GM12878 (cell line): ENCODE measurements around the gene ZNF783. TPM values are rescaled to one million over a fixed set of nuclear protein-coding genes. Genes with fewer than 3 reads are reported as not detected.

Experiments used
- ATAC-seq: fragments of 200-7000 bp; cut with Tn5 transposase; 3 replicates; pipeline ENCODE4 v1.9.1; 2020; ENCODE audit warnings: mild to moderate bottlenecking, moderate library complexity
- BruUV-seq: library from RNA; stranded (reverse); fragments of 400-500 nt; replicated peaks from 2 replicates; lab custom pipeline; 2021; lab: Mats Ljungman, UMichigan
- CTCF ChIA-PET: fragments of 300-600 bp; sonication (Branson Sonifier 250); formaldehyde crosslinking; extraction: SDS; loops from one replicate; lab custom pipeline; 2021; ENCODE audit warnings: inconsistent platforms; lab: Yijun Ruan, JAX
- POLR2A ChIA-PET: fragments of 350-600 bp; formaldehyde crosslinking; extraction: SDS; loops from one replicate; lab custom pipeline; 2021; ENCODE audit warnings: inconsistent platforms; lab: Charles Lee
- RAD21 ChIA-PET: fragments of 300-600 bp; sonication (Branson Sonifier 250); formaldehyde crosslinking; loops from one replicate; lab custom pipeline; 2023; ENCODE audit warnings: antibody characterized with exemption; ENCODE audit not compliant: unreplicated experiment; lab: Charles Lee
- SMC1A ChIA-PET: fragments of 300-600 bp; sonication (Branson Sonifier 250); formaldehyde crosslinking; loops from one replicate; lab custom pipeline; 2023; ENCODE audit not compliant: unreplicated experiment, uncharacterized antibody; lab: Charles Lee
- DNase-seq: peaks from one replicate; pipeline ENCODE4 v3.0.0-alpha.2; 2011; ENCODE audit warnings: low read depth, low spot score
- FAIRE-seq: peaks from 3 replicates; lab custom pipeline; 2011; peaks lifted over from hg19 to GRCh38; lab: Jason Lieb, UNC
- H2AFZ ChIP-seq: 2 replicates; pipeline ENCODE4 v1.6.0; 2011; ENCODE audit warnings: low read depth, low read length, control low read depth; ENCODE audit not compliant: control insufficient read depth
- H3K27ac ChIP-seq: 2 replicates; pipeline ENCODE4 v1.5.1; 2011; ENCODE audit warnings: control low read depth; ENCODE audit not compliant: control insufficient read depth, insufficient read depth
- H3K27me3 ChIP-seq, 2 experiments: replicated peaks in 1 of 2; 2 replicates each; pipeline versions ENCODE4 v1.6.0 to v1.6.1; 2011; ENCODE audit warnings: low read length in 1 of 2; ENCODE audit not compliant: control insufficient read depth in 2 of 2, insufficient read depth in 2 of 2
- H3K36me3 ChIP-seq, 2 experiments: 2 replicates each; pipeline ENCODE4 v1.5.1; 2011; ENCODE audit warnings: low read length in 1 of 2; ENCODE audit not compliant: control insufficient read depth in 2 of 2, insufficient read depth in 2 of 2
- H3K4me1 ChIP-seq: 2 replicates; pipeline ENCODE4 v1.6.1; 2011; ENCODE audit warnings: mild to moderate bottlenecking, low read length, moderate library complexity, mixed read lengths; ENCODE audit not compliant: control insufficient read depth, insufficient read depth
- H3K4me2 ChIP-seq: 2 replicates; pipeline ENCODE4 v1.6.0; 2011; ENCODE audit warnings: control low read depth; ENCODE audit not compliant: control insufficient read depth, insufficient read depth
- H3K4me3 ChIP-seq: fragments of 200-600 bp; sonication (generic); 2 replicates; pipeline ENCODE4 v1.5.1; 2016
- H3K79me2 ChIP-seq: 2 replicates; pipeline ENCODE4 v1.6.0; 2011; ENCODE audit warnings: low read length; ENCODE audit not compliant: control insufficient read depth, insufficient read depth
- H3K9ac ChIP-seq: 2 replicates; pipeline ENCODE4 v1.8.0; 2011; ENCODE audit warnings: low read length, control low read depth, mixed read lengths; ENCODE audit not compliant: control insufficient read depth, insufficient read depth
- H3K9me3 ChIP-seq: replicated peaks from 3 replicates; pipeline ENCODE4 v1.5.1; 2011; ENCODE audit warnings: mild to moderate bottlenecking, low read length; ENCODE audit not compliant: control insufficient read depth, insufficient read depth
- H4K20me1 ChIP-seq: 2 replicates; pipeline ENCODE4 v1.6.0; 2011; ENCODE audit not compliant: control insufficient read depth, insufficient read depth
- HDGF ChIP-seq: fragments of 450-650 bp; IDR thresholded peaks from 2 replicates; pipeline ENCODE4 v1.6.1; 2016; ENCODE audit warnings: antibody characterized with exemption
- LARP7 ChIP-seq: fragments of 450-650 bp; IDR thresholded peaks from 2 replicates; pipeline ENCODE4 v1.6.1; 2017; ENCODE audit warnings: mild to moderate bottlenecking
- NBN ChIP-seq: fragments of 450-650 bp; IDR thresholded peaks from 2 replicates; pipeline ENCODE4 v1.6.1; 2016
- NFYB ChIP-seq: IDR thresholded peaks from 2 replicates; pipeline ENCODE4 v1.6.1; 2011; ENCODE audit warnings: low read depth, mild to moderate bottlenecking, low read length, improper control_type of control experiment, moderate library complexity; ENCODE audit not compliant: insufficient read depth
- TCF12 ChIP-seq: IDR thresholded peaks from 2 replicates; pipeline ENCODE4 v1.6.1; 2011; ENCODE audit warnings: low read depth, mild to moderate bottlenecking, low read length
- WRNIP1 ChIP-seq: IDR thresholded peaks from 2 replicates; pipeline ENCODE4 v1.6.1; 2011; ENCODE audit warnings: low read depth, low read length, improper control_type of control experiment, borderline replicate concordance
- ZNF207 ChIP-seq: fragments of 450-650 bp; IDR thresholded peaks from 2 replicates; pipeline ENCODE4 v1.6.1; 2014; ENCODE audit warnings: antibody characterized with exemption, mild to moderate bottlenecking, borderline replicate concordance
- WGBS: methylation state at CpG from one replicate; pipeline ENCODE4 v1.1.6; 2016; ENCODE audit warnings: low lambda C conversion rate; ENCODE audit not compliant: insufficient replicate concordance, insufficient coverage; ENCODE audit errors: missing lambda C conversion rate; 5-methylcytosine and 5-hydroxymethylcytosine counted together
- in situ Hi-C: fragments of 300-500 bp; cut with MboI; formaldehyde crosslinking; loops from 9 replicates; pipeline ENCODE4 v1.14.3; 2018; ENCODE audit warnings: mixed read lengths
- intact Hi-C: fragments of 100-400 bp; cut with micrococcal nuclease; formaldehyde crosslinking; loops from one replicate; pipeline ENCODE4 v1.14.2; 2022; ENCODE audit not compliant: unreplicated experiment
- polyA plus RNA-seq, 11 experiments: library from polyadenylated mRNA; depleted of rRNA in 4 of 11; unstranded in 6 of 11; stranded (reverse) in 5 of 11; fragments of >200 nt; fragmentation: Nextera tagmentation in 4 of 11; fragmentation: Illumina TruSeq in 1 of 11; extraction: Ambion mirVana in 4 of 11; extraction: Trizol in 1 of 11; gene quantifications; 1 replicate in 1 of 11; 2 replicates in 10 of 11; pipeline versions ENCODE4 v1.2.1 to v1.2.3, GENCODE V29; 2011 to 2016; ENCODE audit warnings: inconsistent platforms in 2 of 11, missing spikeins in 2 of 11, low read depth in 1 of 11
- total RNA-seq, 4 experiments: library from RNA; depleted of rRNA in 3 of 4; stranded (reverse); fragments of >200 nt in 3 of 4; fragmentation: Illumina TruSeq in 1 of 4; extraction: Trizol in 1 of 4; gene quantifications; 2 replicates each; pipeline versions ENCODE4 v1.2.1 to v1.2.3, GENCODE V29; 2013 to 2021
- TF ChIP-seq, protein P1 (sequence below), 3 experiments: IDR thresholded peaks in 2 of 3; conservative IDR thresholded peaks in 1 of 3; 2 replicates each; pipeline ENCODE4 v1.5.1; 2011; ENCODE audit warnings: low read depth in 3 of 3, low read length in 3 of 3, mild to moderate bottlenecking in 3 of 3, control low read depth in 2 of 3, moderate library complexity in 2 of 3, inconsistent platforms in 1 of 3, mixed read lengths in 1 of 3; ENCODE audit not compliant: control insufficient read depth in 2 of 3, insufficient read depth in 1 of 3; ENCODE audit errors: extremely low read depth in 1 of 3
- TF ChIP-seq, protein P2 (sequence below): IDR thresholded peaks from 2 replicates; pipeline ENCODE4 v1.6.1; 2011; ENCODE audit warnings: borderline replicate concordance, low read depth, mild to moderate bottlenecking, moderate library complexity, low read length; ENCODE audit not compliant: insufficient read depth, poor library complexity, severe bottlenecking

ZNF783 gene
- total and polyA plus RNA-seq, 10 of the 15 experiments (the other 5 are each of a cell fraction or from before 2014, with no cell fraction given): 2.0 to 14.4 (median 6.4) TPM

- 5% methylated on average over 3 of the region's 3 CpGs for WGBS
- CTCF ChIA-PET: interaction anchor here (0.8 to 1.8 kb wide), 11 partner anchors 11 to 212 kb away, joined by 3 to 23 read pairs (median 3); partner anchors contain the start of genes ZNF212, ZNF282 and ZNF783
- H3K36me3 ChIP-seq: peaks cover 0 to 1% of the 10 kb centered on the region in 2 experiments; a peak in 2 of 4 replicates
- no peaks in the 10 kb centered on the region for H3K9me3 ChIP-seq
- intact Hi-C loops (loop anchor here (2.0 kb wide), 1 partner anchor 22 kb away; the partner anchor contains the start of gene ZNF783), in situ Hi-C loops (no loop called here)
- RAD21 ChIA-PET: interaction anchor here (1.0 to 2.2 kb wide), 7 partner anchors 22 to 315 kb away, joined by 3 to 12 read pairs (median 5); partner anchors contain the start of genes ZNF282, ZNF425 and ZNF783
- no TSS peak for BruUV-seq
- H4K20me1 ChIP-seq: no peaks in the 10 kb centered on the region
- peak overlapping the region; percentile 61 for H2AFZ ChIP-seq
- H3K9ac ChIP-seq: no peak overlapping the region
- H3K4me3 ChIP-seq: no peak overlapping the region
- ATAC-seq (peak; percentile 14), DNase-seq (no peak), FAIRE-seq (peak; percentile 64)
- peak overlapping the region; percentile 38; the same call in 1 of the 2 replicates for H3K27ac ChIP-seq
- H3K27me3 ChIP-seq: no peaks in the 10 kb centered on the region
- POLR2A ChIA-PET: interaction anchor here (0.6 to 1.1 kb wide), 3 partner anchors 21 to 302 kb away, joined by 3 to 7 read pairs (median 4); no protein-coding TSS in a partner anchor
- SMC1A ChIA-PET: interaction anchor here (0.8 to 1.6 kb wide), 8 partner anchors 11 to 212 kb away, joined by 3 to 5 read pairs (median 3); partner anchors contain the start of genes ZNF282 and ZNF783
- TF ChIP-seq HDGF: no peak
- peak; percentile 63; the same call in 1 of the 2 replicates for TF ChIP-seq TCF12
- H3K4me2 ChIP-seq: peak overlapping the region; percentile 95
- H3K4me1 ChIP-seq: peaks cover 12% of the 10 kb centered on the region
- no peaks in the 10 kb centered on the region for H3K79me2 ChIP-seq
Observed at GRCh38 chr7:149284343-149284742, 22.3 kb downstream of the ZNF783 start.

- DNase-seq (peak; percentile 68), ATAC-seq (peak; percentile 99), FAIRE-seq (peak; percentile 93)
- SMC1A ChIA-PET: interaction anchor here (0.8 to 1.6 kb wide), 8 partner anchors 12 to 211 kb away, joined by 3 to 5 read pairs (median 3); partner anchors contain the start of genes ZNF282 and ZNF783
- Histone ChIP-seq H3K9me3 (no peaks in the 10 kb centered on the region), H3K4me3 (peak overlapping the region; percentile 64), H3K4me2 (peak overlapping the region; percentile 95), H3K79me2 (no peaks in the 10 kb centered on the region), H4K20me1 (no peaks in the 10 kb centered on the region), H3K27ac (peak overlapping the region; percentile 38; the same call in 1 of the 2 replicates), H3K27me3 (no peaks in the 10 kb centered on the region), H3K9ac (peak overlapping the region; percentile 47), H3K4me1 (peaks cover 12% of the 10 kb centered on the region), H3K36me3 (peaks cover 0 to 1% of the 10 kb centered on the region in 2 experiments; a peak in 2 of 4 replicates), H2AFZ (peak overlapping the region; percentile 62)
- in situ Hi-C loops (no loop called here), intact Hi-C loops (loop anchor here (2.0 kb wide), 1 partner anchor 22 kb away; the partner anchor contains the start of gene ZNF783)
- no TSS peak for BruUV-seq
- POLR2A ChIA-PET: interaction anchor here (0.6 to 1.1 kb wide), 3 partner anchors 22 to 302 kb away, joined by 3 to 7 read pairs (median 4); no protein-coding TSS in a partner anchor
- RAD21 ChIA-PET: interaction anchor here (0.7 to 2.2 kb wide), 9 partner anchors 23 to 314 kb away, joined by 3 to 12 read pairs (median 3); partner anchors contain the start of genes ZNF282, ZNF425 and ZNF783
- CTCF ChIA-PET: interaction anchor here (0.8 to 1.8 kb wide), 15 partner anchors 12 to 211 kb away, joined by 3 to 23 read pairs (median 3); partner anchors contain the start of genes ZNF212, ZNF282, ZNF398 and ZNF783
- 3% methylated on average over 66 of the region's 66 CpGs for WGBS
- TF ChIP-seq WRNIP1: no peak
- TF ChIP-seq, protein P1, sequence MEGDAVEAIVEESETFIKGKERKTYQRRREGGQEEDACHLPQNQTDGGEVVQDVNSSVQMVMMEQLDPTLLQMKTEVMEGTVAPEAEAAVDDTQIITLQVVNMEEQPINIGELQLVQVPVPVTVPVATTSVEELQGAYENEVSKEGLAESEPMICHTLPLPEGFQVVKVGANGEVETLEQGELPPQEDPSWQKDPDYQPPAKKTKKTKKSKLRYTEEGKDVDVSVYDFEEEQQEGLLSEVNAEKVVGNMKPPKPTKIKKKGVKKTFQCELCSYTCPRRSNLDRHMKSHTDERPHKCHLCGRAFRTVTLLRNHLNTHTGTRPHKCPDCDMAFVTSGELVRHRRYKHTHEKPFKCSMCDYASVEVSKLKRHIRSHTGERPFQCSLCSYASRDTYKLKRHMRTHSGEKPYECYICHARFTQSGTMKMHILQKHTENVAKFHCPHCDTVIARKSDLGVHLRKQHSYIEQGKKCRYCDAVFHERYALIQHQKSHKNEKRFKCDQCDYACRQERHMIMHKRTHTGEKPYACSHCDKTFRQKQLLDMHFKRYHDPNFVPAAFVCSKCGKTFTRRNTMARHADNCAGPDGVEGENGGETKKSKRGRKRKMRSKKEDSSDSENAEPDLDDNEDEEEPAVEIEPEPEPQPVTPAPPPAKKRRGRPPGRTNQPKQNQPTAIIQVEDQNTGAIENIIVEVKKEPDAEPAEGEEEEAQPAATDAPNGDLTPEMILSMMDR (IDR thresholded peaks at IDR 0.05 in 2 of 3, conservative IDR thresholded peaks at IDR 0.05 in 1 of 3; ENCODE audit: control insufficient read depth in 2 of 3, extremely low read depth in 1 of 3, insufficient read depth in 1 of 3, low read depth in 3 of 3, low read length in 3 of 3): peak in 2 of 3 experiments; percentile 16 to 28; a peak in 2 of 6 replicates
- no peak for TF ChIP-seq NBN
- TF ChIP-seq NFYB: peak; percentile 65; the same call in 1 of the 2 replicates
- peak; percentile 43; the same call in 1 of the 2 replicates for TF ChIP-seq ZNF207
- TF ChIP-seq LARP7: peak; percentile 63; the same call in 1 of the 2 replicates
- TF ChIP-seq, protein P2, sequence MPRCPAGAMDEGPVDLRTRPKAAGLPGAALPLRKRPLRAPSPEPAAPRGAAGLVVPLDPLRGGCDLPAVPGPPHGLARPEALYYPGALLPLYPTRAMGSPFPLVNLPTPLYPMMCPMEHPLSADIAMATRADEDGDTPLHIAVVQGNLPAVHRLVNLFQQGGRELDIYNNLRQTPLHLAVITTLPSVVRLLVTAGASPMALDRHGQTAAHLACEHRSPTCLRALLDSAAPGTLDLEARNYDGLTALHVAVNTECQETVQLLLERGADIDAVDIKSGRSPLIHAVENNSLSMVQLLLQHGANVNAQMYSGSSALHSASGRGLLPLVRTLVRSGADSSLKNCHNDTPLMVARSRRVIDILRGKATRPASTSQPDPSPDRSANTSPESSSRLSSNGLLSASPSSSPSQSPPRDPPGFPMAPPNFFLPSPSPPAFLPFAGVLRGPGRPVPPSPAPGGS: peak; percentile 73
Observed at GRCh38 chr7:149284850-149285585, 23.0 kb downstream of the ZNF783 start.
